Keratinocyte (primary cell): ENCODE measurements around the gene DCDC1. TPM values are rescaled to one million over a fixed set of nuclear protein-coding genes. Genes with fewer than 3 reads are reported as not detected.

ENCODE experiments used
- DNase-seq: peaks from one replicate; pipeline ENCODE4 v3.0.0-alpha.2; 2011; ENCODE audit warnings: low read depth, missing footprints, low spot score
- FAIRE-seq: peaks from 2 replicates; lab custom pipeline; 2011; peaks lifted over from hg19 to GRCh38; lab: Jason Lieb, UNC
- H2AFZ ChIP-seq: 2 replicates; pipeline ENCODE4 v1.6.0; 2012; ENCODE audit warnings: low read length, control low read depth, inconsistent platforms; ENCODE audit not compliant: control insufficient read depth
- H3K27ac ChIP-seq: 2 replicates; pipeline ENCODE4 v1.5.1; 2011; ENCODE audit warnings: low read length; ENCODE audit not compliant: control insufficient read depth, insufficient read depth
- H3K27me3 ChIP-seq: 3 replicates; pipeline ENCODE4 v1.6.0; 2011; ENCODE audit warnings: low read length; ENCODE audit not compliant: control insufficient read depth, insufficient read depth; ENCODE audit errors: extremely low read depth
- H3K36me3 ChIP-seq, 2 experiments: 2 replicates in 1 of 2; 3 replicates in 1 of 2; pipeline ENCODE4 v1.5.1; 2011; ENCODE audit warnings: low read length in 2 of 2, mild to moderate bottlenecking in 1 of 2; ENCODE audit not compliant: control insufficient read depth in 2 of 2, insufficient read depth in 2 of 2; ENCODE audit errors: extremely low read depth in 1 of 2
- H3K4me1 ChIP-seq: 3 replicates; pipeline ENCODE4 v1.5.1; 2011; ENCODE audit warnings: low read length; ENCODE audit not compliant: control insufficient read depth, insufficient read depth; ENCODE audit errors: extremely low read depth
- H3K4me2 ChIP-seq: 3 replicates; pipeline ENCODE4 v1.6.0; 2011; ENCODE audit warnings: low read depth, low read length; ENCODE audit not compliant: control insufficient read depth, insufficient read depth; ENCODE audit errors: extremely low read depth
- H3K4me3 ChIP-seq, 3 experiments: fragments of 200-600 bp in 1 of 3; sonication (generic) in 1 of 3; 2 replicates in 2 of 3; 3 replicates in 1 of 3; pipeline ENCODE4 v1.5.1; 2011 to 2016; ENCODE audit warnings: low read length in 3 of 3, mild to moderate bottlenecking in 3 of 3, control low read depth in 2 of 3, inconsistent platforms in 1 of 3, low read depth in 1 of 3, mixed read lengths in 1 of 3, mixed run types in 1 of 3, moderate library complexity in 1 of 3; ENCODE audit not compliant: control insufficient read depth in 2 of 3, insufficient read depth in 2 of 3; ENCODE audit errors: extremely low read depth in 1 of 3
- H3K79me2 ChIP-seq: 2 replicates; pipeline ENCODE4 v1.6.0; 2012; ENCODE audit warnings: low read length; ENCODE audit not compliant: control insufficient read depth, insufficient read depth
- H3K9ac ChIP-seq: 3 replicates; pipeline ENCODE4 v1.6.0; 2011; ENCODE audit warnings: low read length; ENCODE audit not compliant: control insufficient read depth, insufficient read depth; ENCODE audit errors: extremely low read depth
- H3K9me1 ChIP-seq: 3 replicates; pipeline ENCODE4 v1.6.0; 2011; ENCODE audit warnings: low read length; ENCODE audit not compliant: control insufficient read depth, insufficient read depth; ENCODE audit errors: extremely low read depth
- H3K9me3 ChIP-seq: 2 replicates; pipeline ENCODE4 v1.5.1; 2012; ENCODE audit warnings: low read depth, low read length; ENCODE audit not compliant: control insufficient read depth
- H4K20me1 ChIP-seq: 3 replicates; pipeline ENCODE4 v1.6.0; 2011; ENCODE audit warnings: low read length; ENCODE audit not compliant: control insufficient read depth, insufficient read depth; ENCODE audit errors: extremely low read depth
- EZH2 ChIP-seq: IDR thresholded peaks from one replicate; pipeline ENCODE4 v1.6.1; 2012; ENCODE audit warnings: inconsistent platforms, mild to moderate bottlenecking, low read length, moderate library complexity
- dilution Hi-C: fragments of 300-500 bp; cut with MboI; formaldehyde crosslinking; loops from one replicate; pipeline ENCODE4 v1.7.0; 2020; ENCODE audit warnings: low sequenced_read_pairs; ENCODE audit not compliant: extremely low pct_ligation_motif_present
- polyA plus RNA-seq, 5 experiments: library from polyadenylated mRNA; depleted of rRNA in 3 of 5; stranded (reverse) in 3 of 5; stranded (forward) in 1 of 5; unstranded in 1 of 5; fragments of >200 nt; gene quantifications; 1 replicate in 1 of 5; 2 replicates in 3 of 5; 3 replicates in 1 of 5; pipeline versions ENCODE4 v1.2.1 to v1.2.3, GENCODE V29; 2011 to 2012; ENCODE audit warnings: missing spikeins in 2 of 5, low read depth in 1 of 5, low replicate concordance in 1 of 5
- TF ChIP-seq, protein P1 (sequence below), 3 experiments: IDR thresholded peaks in 1 of 3; conservative IDR thresholded peaks in 1 of 3; optimal IDR thresholded peaks in 1 of 3; 2 replicates in 2 of 3; 3 replicates in 1 of 3; pipeline versions ENCODE3 to v1.5.1; 2011; ENCODE audit warnings: low read length in 3 of 3, mild to moderate bottlenecking in 3 of 3, moderate library complexity in 2 of 3, control low read depth in 1 of 3, inconsistent platforms in 1 of 3; ENCODE audit not compliant: insufficient read depth in 2 of 3; ENCODE audit errors: extremely low read depth in 1 of 3

Gene DCDC1
- polyA plus RNA-seq, 1 donor (not counting 4 experiments of a cell fraction or from before 2014, with no cell fraction given), result 0.08 TPM

DNA sequence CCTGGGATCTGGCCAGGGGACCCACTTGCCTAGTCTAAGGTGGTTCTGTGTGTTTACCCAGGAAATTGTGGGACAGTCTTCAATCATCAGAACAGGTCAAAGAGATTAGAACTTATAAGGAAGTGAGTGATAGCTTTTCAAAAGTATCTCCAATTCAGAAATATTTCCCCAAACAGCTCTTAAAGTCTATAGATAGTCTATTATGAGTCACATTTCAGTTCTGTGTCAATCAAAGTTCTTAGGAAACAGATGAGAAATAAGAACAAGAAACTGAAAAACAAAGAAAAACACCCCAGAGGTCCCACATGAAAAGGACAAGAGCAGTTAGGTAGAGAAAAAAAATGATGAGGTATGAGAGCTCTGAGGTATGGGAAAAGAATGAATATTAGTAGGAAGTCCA is 402.0 kb downstream of the DCDC1 start:
- Histone ChIP-seq H3K9me3 (no peaks in the 10 kb centered on the region), H2AFZ (no peak overlapping the region), H3K79me2 (no peaks in the 10 kb centered on the region), H3K4me2 (no peak overlapping the region), H3K27me3 (no peaks in the 10 kb centered on the region), H3K9me1 (no peaks in the 10 kb centered on the region), H3K36me3 (no peaks in the 10 kb centered on the region), H3K27ac (no peak overlapping the region), H3K4me1 (no peaks in the 10 kb centered on the region), H3K4me3 (no peak overlapping the region), H4K20me1 (no peaks in the 10 kb centered on the region), H3K9ac (no peak overlapping the region)
- dilution Hi-C loops, result no loop called here
- DNase-seq (no peak), FAIRE-seq (no peak)
- TF ChIP-seq EZH2, result no peak
- TF ChIP-seq, protein P1, sequence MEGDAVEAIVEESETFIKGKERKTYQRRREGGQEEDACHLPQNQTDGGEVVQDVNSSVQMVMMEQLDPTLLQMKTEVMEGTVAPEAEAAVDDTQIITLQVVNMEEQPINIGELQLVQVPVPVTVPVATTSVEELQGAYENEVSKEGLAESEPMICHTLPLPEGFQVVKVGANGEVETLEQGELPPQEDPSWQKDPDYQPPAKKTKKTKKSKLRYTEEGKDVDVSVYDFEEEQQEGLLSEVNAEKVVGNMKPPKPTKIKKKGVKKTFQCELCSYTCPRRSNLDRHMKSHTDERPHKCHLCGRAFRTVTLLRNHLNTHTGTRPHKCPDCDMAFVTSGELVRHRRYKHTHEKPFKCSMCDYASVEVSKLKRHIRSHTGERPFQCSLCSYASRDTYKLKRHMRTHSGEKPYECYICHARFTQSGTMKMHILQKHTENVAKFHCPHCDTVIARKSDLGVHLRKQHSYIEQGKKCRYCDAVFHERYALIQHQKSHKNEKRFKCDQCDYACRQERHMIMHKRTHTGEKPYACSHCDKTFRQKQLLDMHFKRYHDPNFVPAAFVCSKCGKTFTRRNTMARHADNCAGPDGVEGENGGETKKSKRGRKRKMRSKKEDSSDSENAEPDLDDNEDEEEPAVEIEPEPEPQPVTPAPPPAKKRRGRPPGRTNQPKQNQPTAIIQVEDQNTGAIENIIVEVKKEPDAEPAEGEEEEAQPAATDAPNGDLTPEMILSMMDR (optimal IDR thresholded peaks at IDR 0.05 in 1 of 3, IDR thresholded peaks at IDR 0.05 in 1 of 3, conservative IDR thresholded peaks at IDR 0.05 in 1 of 3; ENCODE audit: extremely low read depth in 1 of 3, insufficient read depth in 2 of 3, low read length in 3 of 3), result no peak

DNA sequence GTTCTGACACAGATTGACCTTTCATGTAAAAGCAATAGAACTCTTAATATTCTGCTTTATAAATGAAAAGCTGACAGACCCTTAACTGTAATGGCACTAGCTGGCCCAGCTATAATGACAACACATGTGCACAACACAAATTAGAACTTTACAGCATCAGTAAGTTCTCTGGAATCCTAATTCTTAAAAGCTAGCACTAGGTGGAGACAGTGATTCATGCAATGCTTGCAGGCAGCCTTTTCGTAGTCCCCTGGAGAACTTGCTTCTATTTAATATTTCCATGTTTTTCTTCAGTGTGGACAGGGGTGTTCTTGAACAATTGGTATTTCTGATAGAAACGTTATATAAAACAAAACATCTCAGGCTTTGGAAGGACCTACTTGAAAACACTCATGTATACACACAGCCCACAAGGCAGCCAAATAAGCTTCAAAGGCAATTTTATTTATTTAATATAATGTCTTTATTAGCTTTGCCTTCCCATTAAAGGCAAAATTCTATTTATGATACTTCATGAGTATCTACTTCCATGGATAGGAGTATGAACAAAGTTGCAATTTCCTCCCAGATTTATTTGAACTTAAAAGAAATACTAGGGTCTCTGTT is 409.0 kb downstream of the DCDC1 start:
- dilution Hi-C loops, result no loop called here
- FAIRE-seq (no peak), DNase-seq (no peak)
- Histone ChIP-seq H4K20me1 (no peaks in the 10 kb centered on the region), H3K27me3 (no peaks in the 10 kb centered on the region), H3K4me3 (no peak overlapping the region), H3K79me2 (no peaks in the 10 kb centered on the region), H3K36me3 (no peaks in the 10 kb centered on the region), H3K27ac (no peak overlapping the region), H2AFZ (no peak overlapping the region), H3K9me1 (no peaks in the 10 kb centered on the region), H3K9ac (no peak overlapping the region), H3K9me3 (no peaks in the 10 kb centered on the region), H3K4me1 (no peaks in the 10 kb centered on the region), H3K4me2 (no peak overlapping the region)
- TF ChIP-seq, protein P1 (optimal IDR thresholded peaks at IDR 0.05 in 1 of 3, IDR thresholded peaks at IDR 0.05 in 1 of 3, conservative IDR thresholded peaks at IDR 0.05 in 1 of 3; ENCODE audit: extremely low read depth in 1 of 3, insufficient read depth in 2 of 3, low read length in 3 of 3), result peak; percentile 40 to 65 (median 43)
- no peak for TF ChIP-seq EZH2
